ENCODE measurements around the gene FAM107B.

FAM107B gene

DNA sequence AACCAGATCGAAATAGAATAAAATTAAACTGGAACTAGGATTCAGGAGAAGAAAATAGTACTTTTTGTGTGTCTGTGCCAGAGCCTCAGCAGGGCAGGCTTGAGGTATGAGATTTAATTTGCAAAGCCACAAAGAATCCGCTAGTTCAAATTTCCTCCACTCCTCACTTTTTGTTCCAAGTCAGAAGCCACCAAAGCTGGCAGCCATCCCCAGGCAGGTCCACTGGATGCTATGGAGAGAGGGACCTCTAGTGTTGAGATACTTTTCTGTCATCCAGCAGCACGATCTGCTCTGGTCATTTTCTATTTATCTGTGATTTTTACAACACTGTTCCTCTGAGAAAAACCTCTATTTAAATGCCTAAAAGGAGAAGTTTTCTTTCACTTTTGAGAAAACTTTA lies 296.1 kb downstream of the FAM107B start:
- FAIRE-seq: no peak

DNA sequence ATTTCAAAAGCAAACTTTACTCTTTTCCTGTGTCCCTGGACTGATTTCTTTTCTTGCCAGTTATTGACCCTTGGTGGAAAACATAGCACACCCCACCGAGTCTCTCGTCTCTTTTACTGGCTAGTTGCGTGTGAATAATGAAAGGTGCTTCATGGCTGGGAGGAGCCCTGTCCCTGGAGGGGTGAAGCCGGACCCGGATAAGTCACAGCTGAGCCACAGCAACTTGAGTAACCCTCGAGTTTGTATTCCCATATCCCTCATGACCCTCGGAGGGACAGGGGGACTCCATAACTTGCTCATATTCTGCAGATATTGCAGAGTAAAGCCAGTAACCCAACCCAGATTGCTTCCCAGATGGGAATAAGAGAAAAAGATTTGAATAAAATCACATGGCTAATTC lies 296.5 kb downstream of the FAM107B start:
- FAIRE-seq: no peak

DNA sequence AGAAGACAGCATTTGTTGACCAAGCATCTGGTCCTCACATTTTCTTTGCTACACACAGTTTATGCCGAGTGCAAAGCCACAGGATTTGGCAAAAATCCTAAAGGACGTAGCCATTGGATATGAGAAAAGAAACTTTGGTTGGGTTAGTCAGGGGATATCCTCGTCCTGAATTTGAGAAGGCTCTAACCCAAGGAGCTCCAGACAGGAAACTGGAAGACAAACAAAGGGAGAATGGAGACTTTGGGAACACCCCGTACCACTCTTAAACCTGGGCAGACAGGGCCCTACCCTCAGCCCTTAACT lies 297.3 kb downstream of the FAM107B start:
- FAIRE-seq: no peak

DNA sequence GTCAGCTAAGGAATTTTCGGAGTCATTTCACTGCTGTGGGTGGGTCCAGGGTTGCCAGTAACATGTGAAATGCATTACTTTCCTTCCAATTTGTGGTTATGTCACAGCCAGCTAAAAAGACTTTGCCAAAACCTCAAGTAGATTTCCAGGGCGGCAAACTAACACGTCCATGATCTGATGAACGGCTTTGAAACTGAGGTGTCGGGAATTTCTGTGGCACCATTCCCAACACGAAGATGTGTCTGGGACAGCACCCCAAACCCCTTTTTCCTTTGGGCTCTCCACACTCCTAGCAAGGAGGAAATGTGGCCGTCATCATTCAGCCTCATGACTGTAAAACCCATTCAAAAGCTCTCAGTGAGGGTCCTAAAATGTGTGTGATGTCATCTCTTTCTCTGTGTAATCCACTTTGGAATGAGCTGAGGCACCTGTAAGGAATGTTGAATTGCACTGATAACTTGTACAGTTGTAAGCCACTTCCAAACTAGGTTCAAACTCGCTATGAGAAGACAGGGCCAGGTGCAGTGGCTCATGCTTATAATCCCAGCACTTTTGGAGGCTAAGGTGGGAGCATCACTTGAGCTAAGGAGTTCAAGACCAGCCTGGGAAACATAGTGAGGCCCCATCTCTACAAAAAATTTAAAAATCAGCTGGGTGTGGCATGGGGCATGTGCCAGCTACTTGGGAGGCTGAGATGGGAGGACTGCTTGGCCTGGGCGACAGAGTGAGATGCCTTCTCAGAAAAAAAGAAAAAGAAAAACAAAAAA lies 297.9 kb downstream of the FAM107B start:
- no peak for FAIRE-seq

DNA sequence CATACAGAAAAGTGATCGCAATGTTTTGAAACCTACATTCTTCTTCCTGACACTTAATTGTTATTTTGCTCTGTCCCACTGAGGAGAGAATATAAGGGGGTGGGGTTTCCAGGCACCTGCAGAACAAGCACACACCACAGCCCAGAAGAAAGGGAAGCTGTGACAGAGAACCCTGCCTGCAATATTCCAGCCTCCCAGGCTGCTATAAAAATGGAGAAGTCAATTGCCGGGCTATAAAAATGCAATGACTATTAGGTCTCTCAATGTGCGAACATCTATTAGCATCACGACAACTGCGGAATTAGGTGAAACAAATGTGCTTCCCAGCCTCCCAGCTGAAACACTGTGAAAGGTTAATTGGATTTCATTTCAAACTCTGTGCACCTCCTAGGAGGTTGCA lies 298.7 kb downstream of the FAM107B start:
- no peak for FAIRE-seq

DNA sequence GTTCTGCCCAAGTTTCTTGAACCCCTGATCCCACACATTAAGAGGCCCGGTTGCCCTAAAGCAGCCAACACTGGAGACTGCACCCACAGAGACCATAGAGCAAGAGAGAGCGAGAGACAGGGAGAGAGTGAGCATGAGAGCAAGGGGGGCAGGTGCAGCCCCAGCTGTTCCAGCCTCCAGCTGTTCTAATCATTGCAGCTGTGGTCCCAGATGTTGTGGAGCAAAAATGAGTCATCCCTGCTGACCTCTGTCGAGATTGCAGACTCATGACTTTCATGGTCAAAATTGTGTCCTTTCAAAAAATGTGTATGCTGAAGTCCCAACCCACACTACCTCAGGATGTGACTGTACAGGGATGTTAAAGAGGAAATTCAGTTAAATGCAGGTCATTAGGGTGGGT lies 300.0 kb downstream of the FAM107B start:
- no peak for FAIRE-seq

DNA sequence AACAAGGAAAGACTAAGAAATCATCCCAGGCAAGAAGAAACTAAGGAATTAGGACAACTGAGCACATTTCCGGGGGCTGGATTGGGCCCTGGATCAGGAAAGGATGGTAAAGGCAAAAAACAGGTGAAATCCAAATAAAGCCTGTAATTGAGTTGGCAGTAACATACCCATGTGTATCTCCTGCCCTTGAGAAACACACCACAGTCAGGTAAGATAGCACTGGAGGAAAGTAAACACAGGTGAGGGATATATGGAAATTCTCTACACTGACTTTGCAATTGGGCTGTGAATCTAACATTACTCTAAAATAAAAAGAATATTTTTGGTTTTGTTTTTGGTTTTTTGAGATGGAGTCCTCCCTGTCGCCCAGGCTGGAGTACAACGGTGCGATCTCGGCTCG lies 303.8 kb downstream of the FAM107B start:
- FAIRE-seq: no peak

DNA sequence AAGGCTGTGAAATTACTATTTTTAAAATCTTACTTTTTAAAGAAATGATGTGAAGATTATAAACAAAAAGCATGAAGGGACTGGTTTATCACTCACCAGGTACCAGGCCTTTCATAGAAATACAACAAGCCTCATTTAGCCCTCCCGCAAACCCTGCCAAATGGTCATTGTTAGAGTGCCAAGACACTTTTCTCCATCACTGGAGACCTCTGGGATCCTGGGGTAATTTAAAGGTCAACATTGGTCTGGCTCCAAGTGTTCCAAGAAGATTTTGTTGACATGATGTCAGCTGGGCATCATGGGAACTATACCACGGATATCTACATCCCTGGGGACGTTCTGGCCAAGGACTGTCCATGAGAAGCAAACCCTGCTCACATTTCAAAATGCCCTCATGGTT lies 306.0 kb downstream of the FAM107B start:
- FAIRE-seq: no peak
